Right renal pelvis (tissue), 4 donors: Measurements from ENCODE around the gene ANO7. TPM values are rescaled to one million over a fixed set of nuclear protein-coding genes. Genes with fewer than 3 reads are reported as not detected.

Source experiments
- DNase-seq, 4 donors: peaks; one replicate each; pipeline ENCODE4 v3.0.0-alpha.2; 2013; ENCODE audit warnings: low read depth in 4 of 4, low spot score in 3 of 4, missing footprints in 1 of 4
- polyA plus RNA-seq, 4 donors: library from polyadenylated mRNA; unstranded; fragments of 120-200 nt; gene quantifications; one replicate each; pipeline ENCODE4 v1.2.1, GENCODE V29; 2013; ENCODE audit not compliant: insufficient read length in 4 of 4

Gene ANO7
- polyA plus RNA-seq, 4 donors, result 1.1 to 2.6 (median 2.0) TPM

DNA sequence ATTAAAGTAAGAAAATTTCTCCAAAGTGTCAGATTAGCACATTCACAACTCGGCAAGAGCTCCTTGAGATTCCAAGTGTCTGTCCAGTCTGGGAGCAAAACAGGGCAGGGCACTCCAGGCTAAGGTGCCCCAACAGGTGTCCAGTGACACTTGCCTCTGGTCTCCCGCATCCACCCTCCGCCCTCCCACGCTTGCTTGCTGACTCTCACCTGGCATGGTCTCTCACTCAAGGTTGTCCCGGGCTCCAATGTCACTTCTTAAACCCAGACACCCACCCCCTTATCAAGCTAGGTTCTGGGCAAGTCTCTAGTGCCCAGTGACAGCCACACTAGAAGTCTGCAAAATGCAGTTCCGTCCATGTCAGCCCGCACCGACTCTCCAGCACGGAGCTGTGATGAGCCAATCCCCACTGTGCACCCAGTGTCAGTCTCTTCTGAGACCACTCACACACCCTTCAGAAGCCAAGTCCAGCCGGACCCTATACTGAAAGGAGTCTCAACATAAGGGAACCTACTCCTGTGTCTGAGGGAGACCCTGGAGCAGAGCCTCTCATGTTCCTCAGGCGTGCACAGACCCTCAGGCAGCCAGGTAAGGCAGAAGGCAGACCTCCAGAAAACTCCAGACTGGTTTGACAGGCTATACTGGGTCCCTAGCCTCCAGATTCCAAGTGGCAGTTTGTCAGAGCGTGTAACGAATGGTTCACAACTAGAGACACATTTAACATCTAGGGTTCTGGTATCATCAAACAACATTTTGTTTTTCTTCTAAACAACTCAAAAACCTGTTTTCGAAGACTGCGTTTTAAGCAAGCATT, 81.4 kb downstream of the ANO7 start:
- DNase-seq, result no peak

DNA sequence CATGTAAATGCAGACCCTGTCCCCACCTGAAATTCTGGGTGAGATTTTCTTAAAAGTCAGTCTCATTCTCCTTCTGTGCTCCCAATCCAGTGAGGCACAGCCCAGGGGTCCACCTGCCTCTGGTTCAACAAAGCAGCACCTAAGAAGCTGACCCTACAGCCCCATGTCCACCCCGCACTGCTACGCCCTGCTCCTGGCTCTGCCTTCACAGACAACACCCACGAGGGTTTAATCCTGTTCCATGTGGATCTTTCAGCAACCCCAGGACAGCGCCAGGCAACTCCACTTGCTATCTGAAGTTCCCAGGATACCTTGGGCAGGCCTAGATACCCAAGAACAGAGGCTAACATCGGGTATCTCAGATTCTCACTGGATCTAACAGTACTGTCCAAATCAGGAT, 82.1 kb downstream of the ANO7 start:
- no peak for DNase-seq

GRCh38 chr2:241271706-241272302, 83.3 kb downstream of the ANO7 start:
- DNase-seq, result peak; percentile 32 to 58 (median 50)

- DNase-seq, result peak in 1 of 4 donors; percentile 28
These were observed 84.1 kb downstream of the ANO7 start for GRCh38 chr2:241272303-241273209.

DNA sequence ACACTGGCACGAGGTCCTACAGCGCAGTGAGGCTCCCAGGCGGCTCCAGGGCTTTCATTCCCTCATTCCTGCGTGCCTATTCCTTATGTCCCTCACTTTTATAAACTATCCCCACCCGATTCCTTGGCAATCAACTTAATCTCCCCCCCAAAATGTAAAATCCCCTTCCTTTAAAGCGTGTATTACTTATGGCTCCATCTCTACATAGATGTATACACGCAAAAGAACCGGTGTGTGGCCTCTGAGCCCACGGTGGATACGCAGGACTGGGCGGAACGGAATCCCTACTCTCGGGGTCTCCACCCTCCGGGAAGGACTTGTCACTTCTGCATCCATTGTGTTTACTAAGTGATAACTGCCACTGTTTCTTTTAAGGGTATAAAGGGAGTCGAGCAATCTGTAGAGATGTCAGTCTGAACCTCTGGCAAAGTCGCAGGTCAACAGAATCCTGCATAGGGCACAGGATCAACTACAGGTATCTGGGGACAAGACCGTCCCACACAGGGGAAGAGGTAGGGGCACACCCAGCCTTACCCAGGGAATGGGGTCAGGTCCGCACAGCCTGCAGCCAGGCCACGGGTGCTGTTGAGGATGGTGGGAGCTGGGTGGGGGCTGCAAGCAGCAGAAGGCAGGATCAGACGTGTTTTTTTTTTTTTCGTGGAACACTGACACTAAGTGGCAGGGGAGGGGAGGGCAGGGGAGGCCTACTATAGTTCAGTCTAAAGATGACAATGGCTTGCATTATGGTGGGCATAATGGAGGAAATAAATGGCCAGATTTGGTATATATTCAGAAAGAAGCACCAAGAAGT, 84.9 kb downstream of the ANO7 start:
- DNase-seq, result no peak

DNA sequence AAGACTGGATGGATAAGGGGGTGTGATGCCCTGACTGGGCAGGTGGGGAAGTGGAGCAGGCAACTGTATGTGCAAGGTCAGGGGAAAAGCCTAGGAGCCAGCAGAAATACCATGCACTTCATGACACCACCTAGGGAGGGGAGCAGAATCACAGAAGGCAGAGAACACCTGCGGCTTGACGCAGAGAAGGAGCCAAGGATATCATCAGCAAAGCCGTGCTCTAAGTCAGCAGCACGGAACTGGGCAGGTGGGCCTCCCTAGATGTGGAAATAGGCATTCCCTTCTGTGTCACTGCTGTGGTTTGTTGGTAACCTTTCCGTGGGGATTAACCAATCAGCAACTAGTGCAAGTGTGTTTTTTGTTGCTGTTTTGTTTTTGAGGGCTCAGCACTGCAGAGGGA, 85.7 kb downstream of the ANO7 start:
- DNase-seq, result no peak

Other genes starting within 250 kb of the ANO7 start
- 1 to 10 TPM; 7.9 to 9.2 (median 8.7) TPM for gene SNED1, start 190.1 kb upstream of the ANO7 start, polyA plus RNA-seq
- 10 to 100 TPM; 54.9 to 68.0 (median 63.4) TPM for gene MTERF4, start 86.4 kb upstream of the ANO7 start, polyA plus RNA-seq
- gene PASK, start 39.2 kb upstream of the ANO7 start, polyA plus RNA-seq, result 10 to 100 TPM; 14.9 to 19.8 (median 15.7) TPM
- gene PPP1R7, start 38.2 kb upstream of the ANO7 start, polyA plus RNA-seq, result 10 to 100 TPM; 80.5 to 85.9 (median 85.0) TPM
- 100 to 1,000 TPM; 311 to 400 (median 321) TPM for gene HDLBP, start 127.0 kb downstream of the ANO7 start, polyA plus RNA-seq
- gene SEPTIN2, start 127.2 kb downstream of the ANO7 start, polyA plus RNA-seq, result 100 to 1,000 TPM; 539 to 647 (median 628) TPM
- gene FARP2, start 167.6 kb downstream of the ANO7 start, polyA plus RNA-seq, result 10 to 100 TPM; 52.9 to 58.1 (median 54.9) TPM